ENCODE measurements around the gene ZBTB17. TPM values are rescaled to one million over a fixed set of nuclear protein-coding genes. Genes with fewer than 3 reads are reported as not detected.

ZBTB17 gene
- polyA plus RNA-seq, 1 experiment, result 43.3 TPM

DNA sequence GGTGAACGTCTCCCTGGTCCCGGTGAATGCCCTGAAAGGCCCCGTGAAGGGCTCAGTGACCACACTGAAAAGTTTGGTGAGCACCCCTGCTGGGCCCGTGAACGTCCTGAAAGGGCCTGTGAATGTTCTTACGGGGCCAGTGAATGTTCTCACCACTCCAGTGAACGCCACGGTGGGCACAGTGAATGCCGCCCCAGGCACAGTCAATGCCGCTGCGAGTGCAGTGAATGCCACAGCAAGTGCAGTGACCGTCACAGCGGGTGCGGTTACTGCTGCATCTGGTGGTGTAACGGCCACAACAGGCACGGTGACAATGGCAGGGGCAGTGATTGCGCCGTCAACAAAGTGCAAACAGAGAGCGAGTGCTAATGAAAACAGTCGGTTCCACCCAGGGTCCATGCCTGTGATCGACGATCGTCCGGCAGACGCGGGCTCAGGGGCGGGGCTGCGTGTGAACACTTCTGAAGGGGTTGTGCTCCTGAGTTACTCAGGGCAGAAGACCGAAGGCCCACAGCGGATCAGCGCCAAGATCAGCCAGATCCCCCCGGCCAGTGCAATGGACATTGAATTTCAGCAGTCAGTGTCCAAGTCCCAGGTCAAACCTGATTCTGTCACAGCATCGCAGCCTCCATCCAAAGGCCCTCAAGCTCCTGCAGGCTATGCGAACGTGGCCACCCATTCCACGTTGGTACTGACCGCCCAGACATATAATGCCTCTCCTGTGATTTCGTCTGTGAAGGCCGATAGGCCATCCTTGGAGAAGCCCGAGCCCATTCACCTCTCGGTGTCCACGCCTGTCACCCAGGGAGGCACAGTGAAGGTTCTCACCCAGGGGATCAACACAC, 41.5 kb downstream of the ZBTB17 start:
- Histone ChIP-seq H3K4me3 (ENCODE audit: low read depth, low read length) (no peak overlapping the region), H3K36me3 (ENCODE audit: control insufficient read depth, insufficient read depth, low read length) (peaks cover 43% of the 10 kb centered on the region), H3K27me3 (ENCODE audit: control insufficient read depth, insufficient read depth, low read length) (no peaks in the 10 kb centered on the region)
- POLR2A ChIA-PET, result no interaction called here
- TF ChIP-seq, protein P1, sequence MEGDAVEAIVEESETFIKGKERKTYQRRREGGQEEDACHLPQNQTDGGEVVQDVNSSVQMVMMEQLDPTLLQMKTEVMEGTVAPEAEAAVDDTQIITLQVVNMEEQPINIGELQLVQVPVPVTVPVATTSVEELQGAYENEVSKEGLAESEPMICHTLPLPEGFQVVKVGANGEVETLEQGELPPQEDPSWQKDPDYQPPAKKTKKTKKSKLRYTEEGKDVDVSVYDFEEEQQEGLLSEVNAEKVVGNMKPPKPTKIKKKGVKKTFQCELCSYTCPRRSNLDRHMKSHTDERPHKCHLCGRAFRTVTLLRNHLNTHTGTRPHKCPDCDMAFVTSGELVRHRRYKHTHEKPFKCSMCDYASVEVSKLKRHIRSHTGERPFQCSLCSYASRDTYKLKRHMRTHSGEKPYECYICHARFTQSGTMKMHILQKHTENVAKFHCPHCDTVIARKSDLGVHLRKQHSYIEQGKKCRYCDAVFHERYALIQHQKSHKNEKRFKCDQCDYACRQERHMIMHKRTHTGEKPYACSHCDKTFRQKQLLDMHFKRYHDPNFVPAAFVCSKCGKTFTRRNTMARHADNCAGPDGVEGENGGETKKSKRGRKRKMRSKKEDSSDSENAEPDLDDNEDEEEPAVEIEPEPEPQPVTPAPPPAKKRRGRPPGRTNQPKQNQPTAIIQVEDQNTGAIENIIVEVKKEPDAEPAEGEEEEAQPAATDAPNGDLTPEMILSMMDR (IDR thresholded peaks at IDR 0.05; ENCODE audit: insufficient read depth, low read depth, low read length), result no peak
- no peak for DNase-seq (ENCODE audit: low read depth)
- CTCF ChIA-PET, result no interaction called here

DNA sequence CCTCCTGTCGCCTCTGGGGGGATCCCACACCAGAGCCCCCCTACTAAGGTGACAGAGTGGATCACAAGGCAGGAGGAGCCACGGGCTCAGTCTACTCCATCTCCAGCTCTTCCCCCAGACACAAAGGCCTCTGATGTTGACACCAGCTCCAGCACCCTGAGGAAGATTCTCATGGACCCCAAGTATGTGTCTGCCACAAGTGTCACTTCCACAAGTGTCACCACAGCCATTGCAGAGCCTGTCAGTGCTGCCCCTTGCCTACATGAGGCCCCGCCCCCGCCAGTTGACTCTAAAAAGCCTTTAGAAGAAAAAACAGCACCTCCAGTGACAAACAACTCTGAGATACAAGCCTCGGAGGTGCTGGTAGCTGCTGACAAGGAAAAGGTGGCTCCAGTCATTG, 42.2 kb downstream of the ZBTB17 start:
- POLR2A ChIA-PET, result no interaction called here
- peaks cover 44% of the 10 kb centered on the region for H3K36me3 ChIP-seq (ENCODE audit: control insufficient read depth, insufficient read depth, low read length)
- DNase-seq (ENCODE audit: low read depth), result no peak
- CTCF ChIA-PET, result no interaction called here
- no peaks in the 10 kb centered on the region for H3K27me3 ChIP-seq (ENCODE audit: control insufficient read depth, insufficient read depth, low read length)
- no peak overlapping the region for H3K4me3 ChIP-seq (ENCODE audit: low read depth, low read length)
- TF ChIP-seq, protein P1 (IDR thresholded peaks at IDR 0.05; ENCODE audit: insufficient read depth, low read depth, low read length), result no peak

DNA sequence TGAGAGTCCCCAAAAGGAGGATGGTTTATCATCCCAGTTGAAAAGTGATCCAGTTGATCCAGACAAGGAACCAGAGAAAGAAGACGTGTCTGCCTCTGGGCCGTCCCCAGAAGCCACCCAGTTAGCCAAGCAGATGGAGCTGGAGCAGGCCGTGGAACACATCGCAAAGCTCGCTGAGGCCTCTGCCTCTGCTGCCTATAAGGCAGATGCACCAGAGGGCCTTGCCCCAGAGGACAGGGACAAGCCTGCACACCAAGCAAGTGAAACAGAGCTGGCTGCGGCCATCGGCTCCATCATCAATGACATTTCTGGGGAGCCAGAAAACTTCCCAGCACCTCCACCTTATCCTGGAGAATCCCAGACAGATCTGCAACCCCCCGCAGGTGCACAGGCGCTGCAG, 43.3 kb downstream of the ZBTB17 start:
- H3K27me3 ChIP-seq (ENCODE audit: control insufficient read depth, insufficient read depth, low read length), result no peaks in the 10 kb centered on the region
- TF ChIP-seq, protein P1 (IDR thresholded peaks at IDR 0.05; ENCODE audit: insufficient read depth, low read depth, low read length), result no peak
- H3K4me3 ChIP-seq (ENCODE audit: low read depth, low read length), result no peak overlapping the region
- H3K36me3 ChIP-seq (ENCODE audit: control insufficient read depth, insufficient read depth, low read length), result peaks cover 43% of the 10 kb centered on the region
- no peak for DNase-seq (ENCODE audit: low read depth)
- POLR2A ChIA-PET, result no interaction called here
- CTCF ChIA-PET, result no interaction called here

DNA sequence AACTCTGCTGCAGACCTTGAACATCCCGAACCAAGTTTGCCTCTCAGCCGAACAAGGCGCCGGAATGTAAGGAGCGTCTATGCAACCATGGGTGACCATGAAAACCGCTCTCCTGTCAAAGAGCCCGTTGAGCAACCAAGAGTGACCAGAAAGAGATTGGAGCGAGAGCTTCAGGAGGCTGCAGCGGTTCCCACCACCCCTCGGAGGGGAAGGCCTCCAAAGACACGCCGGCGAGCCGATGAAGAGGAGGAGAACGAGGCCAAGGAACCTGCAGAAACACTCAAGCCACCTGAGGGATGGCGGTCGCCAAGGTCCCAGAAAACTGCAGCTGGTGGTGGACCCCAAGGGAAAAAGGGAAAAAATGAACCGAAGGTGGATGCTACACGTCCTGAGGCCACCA, 44.0 kb downstream of the ZBTB17 start:
- H3K36me3 ChIP-seq (ENCODE audit: control insufficient read depth, insufficient read depth, low read length), result peaks cover 39% of the 10 kb centered on the region
- no peaks in the 10 kb centered on the region for H3K27me3 ChIP-seq (ENCODE audit: control insufficient read depth, insufficient read depth, low read length)
- ChIA-PET POLR2A (no interaction called here), CTCF (interaction anchor here (1.7 kb wide), 1 partner anchor 140 kb away, joined by 6 read pairs; no protein-coding TSS in a partner anchor)
- TF ChIP-seq, protein P1 (IDR thresholded peaks at IDR 0.05; ENCODE audit: insufficient read depth, low read depth, low read length), result no peak
- H3K4me3 ChIP-seq (ENCODE audit: low read depth, low read length), result no peak overlapping the region
- DNase-seq (ENCODE audit: low read depth), result no peak

DNA sequence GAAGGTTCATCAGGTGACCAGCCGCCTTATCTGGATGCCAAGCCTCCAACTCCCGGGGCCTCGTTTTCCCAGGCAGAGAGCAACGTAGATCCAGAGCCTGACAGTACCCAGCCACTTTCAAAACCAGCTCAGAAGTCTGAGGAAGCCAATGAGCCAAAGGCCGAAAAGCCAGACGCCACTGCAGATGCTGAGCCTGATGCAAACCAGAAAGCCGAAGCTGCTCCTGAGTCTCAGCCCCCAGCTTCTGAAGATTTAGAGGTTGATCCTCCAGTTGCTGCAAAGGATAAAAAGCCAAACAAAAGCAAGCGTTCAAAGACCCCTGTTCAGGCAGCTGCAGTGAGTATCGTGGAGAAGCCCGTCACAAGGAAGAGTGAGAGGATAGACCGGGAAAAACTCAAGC, 44.5 kb downstream of the ZBTB17 start:
- no peak overlapping the region for H3K4me3 ChIP-seq (ENCODE audit: low read depth, low read length)
- POLR2A ChIA-PET, result no interaction called here
- CTCF ChIA-PET, result interaction anchor here (1.7 kb wide), 1 partner anchor 140 kb away, joined by 6 read pairs; no protein-coding TSS in a partner anchor
- H3K36me3 ChIP-seq (ENCODE audit: control insufficient read depth, insufficient read depth, low read length), result peaks cover 39% of the 10 kb centered on the region
- TF ChIP-seq, protein P1 (IDR thresholded peaks at IDR 0.05; ENCODE audit: insufficient read depth, low read depth, low read length), result no peak
- no peak for DNase-seq (ENCODE audit: low read depth)
- H3K27me3 ChIP-seq (ENCODE audit: control insufficient read depth, insufficient read depth, low read length), result no peaks in the 10 kb centered on the region
